GM21526 (cell line): ENCODE measurements around the gene SMARCD1.
"Not testable (repeated sequence)": the region's sequence is repeated elsewhere in the genome, so short reads cannot be mapped to it uniquely, and the experiment has no call there.

ENCODE experiments used
- ATAC-seq: cut with Tn5 transposase; IDR thresholded peaks from one replicate; pipeline ENCODE4 v1.9.1; 2021; ENCODE audit warnings: moderate library complexity; ENCODE audit not compliant: unreplicated experiment, low FRiP score

The SMARCD1 gene

DNA sequence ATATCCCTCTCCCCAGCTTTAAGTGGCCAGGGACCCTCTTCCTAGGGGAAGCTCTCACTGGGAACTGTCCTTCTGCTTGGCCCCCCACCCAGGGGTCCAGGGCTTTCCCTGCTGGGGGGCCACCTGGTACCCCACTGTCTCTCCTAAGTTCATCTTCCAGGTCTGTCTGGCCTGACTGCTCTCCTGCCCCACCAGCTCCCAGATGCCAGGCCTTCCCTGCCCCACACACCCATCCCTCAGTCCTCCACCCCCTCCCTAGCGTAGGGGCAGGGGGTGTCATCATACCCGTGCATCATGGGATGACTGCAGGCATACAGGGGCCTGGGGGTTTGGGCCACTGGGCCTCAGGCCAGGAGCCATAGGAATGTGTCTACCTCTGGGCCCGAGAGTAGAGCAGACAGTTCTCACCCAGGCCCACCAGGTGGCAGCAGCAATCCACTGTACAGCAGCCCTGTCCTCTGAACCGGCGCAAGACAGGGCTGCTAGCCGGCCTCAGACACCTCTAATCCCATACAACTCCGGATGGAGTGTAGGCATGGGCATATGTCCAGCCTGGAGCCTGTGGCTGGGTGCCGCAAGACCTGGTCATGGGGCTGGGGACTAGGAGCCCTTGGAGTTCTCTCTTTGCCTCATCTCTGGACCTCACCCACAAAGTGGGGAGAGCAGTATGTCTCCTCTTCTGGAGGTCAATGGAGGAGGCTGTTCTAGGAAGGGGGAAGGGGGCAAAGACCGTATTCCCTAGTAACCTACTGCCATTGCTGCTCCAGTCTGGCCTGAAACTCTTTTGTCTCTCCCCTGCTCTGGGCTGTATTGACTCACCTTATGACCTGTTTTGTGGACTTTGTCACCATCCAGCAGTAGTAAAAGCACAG lies 10.0 kb upstream of the SMARCD1 start:
- peak; percentile 63 for ATAC-seq

DNA sequence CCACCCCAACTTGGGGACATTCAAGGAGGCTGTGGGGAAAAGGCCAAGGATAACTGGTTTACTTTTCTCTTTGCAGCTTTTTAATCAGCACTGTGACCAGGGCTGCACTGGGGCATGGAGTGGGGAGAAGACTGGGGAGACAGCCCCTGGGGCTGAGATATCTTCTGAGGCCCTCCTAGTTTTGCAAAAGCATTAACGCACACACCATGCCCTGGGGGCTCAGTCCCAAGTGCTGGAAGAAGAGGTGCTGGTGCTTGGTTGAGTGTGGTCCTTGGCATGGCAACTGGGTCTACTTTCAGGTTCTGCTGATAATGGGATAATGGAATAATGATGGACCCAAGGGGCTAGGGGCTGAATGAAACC lies 9.4 kb upstream of the SMARCD1 start:
- ATAC-seq = no peak

DNA sequence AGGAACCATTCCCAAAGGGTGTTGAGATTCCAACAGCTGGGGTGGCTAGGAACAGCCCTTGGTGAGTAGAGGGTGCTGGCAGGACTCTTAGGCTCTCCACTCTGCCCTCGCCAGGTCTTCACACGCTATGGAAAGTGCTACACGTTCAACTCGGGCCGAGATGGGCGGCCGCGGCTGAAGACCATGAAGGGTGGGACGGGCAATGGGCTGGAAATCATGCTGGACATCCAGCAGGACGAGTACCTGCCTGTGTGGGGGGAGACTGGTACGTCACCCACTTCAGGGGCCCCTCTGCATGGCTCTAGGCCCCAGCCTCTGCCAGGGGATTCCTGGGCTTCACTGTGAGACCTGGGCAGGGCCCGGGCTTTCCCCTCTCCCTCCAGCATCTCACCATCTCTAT lies 8.0 kb upstream of the SMARCD1 start:
- no peak for ATAC-seq

DNA sequence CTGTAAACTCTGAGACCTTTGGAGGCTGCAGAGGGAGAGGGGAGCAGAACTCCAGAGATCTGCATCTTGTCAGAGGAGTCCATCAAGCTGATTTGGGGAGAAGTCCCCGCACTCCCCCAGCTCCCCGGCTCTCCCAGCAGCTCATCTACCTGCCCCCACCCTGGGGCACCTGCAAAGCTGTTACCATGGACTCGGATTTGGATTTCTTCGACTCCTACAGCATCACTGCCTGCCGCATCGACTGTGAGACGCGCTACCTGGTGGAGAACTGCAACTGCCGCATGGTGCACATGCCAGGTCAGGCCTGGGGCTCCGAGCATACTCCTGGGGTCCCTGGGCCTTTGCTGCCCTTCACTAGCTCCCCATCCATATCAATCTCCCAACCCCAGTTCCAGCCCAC lies 6.9 kb upstream of the SMARCD1 start:
- ATAC-seq = no peak

DNA sequence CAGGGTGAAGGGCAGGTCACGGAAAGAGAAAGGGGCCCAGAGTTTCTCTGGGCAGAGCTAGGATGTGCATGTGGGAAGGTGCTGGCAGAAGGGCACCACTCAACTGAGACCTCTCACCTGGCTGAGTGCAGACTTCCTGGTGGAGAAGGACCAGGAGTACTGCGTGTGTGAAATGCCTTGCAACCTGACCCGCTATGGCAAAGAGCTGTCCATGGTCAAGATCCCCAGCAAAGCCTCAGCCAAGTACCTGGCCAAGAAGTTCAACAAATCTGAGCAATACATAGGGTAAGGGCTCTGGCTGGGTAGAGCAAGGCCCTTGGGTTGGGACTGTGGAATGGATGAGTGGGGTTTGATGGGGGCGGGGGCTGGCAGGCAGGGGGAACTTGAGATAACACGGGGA lies 5.4 kb upstream of the SMARCD1 start:
- ATAC-seq = no peak

DNA sequence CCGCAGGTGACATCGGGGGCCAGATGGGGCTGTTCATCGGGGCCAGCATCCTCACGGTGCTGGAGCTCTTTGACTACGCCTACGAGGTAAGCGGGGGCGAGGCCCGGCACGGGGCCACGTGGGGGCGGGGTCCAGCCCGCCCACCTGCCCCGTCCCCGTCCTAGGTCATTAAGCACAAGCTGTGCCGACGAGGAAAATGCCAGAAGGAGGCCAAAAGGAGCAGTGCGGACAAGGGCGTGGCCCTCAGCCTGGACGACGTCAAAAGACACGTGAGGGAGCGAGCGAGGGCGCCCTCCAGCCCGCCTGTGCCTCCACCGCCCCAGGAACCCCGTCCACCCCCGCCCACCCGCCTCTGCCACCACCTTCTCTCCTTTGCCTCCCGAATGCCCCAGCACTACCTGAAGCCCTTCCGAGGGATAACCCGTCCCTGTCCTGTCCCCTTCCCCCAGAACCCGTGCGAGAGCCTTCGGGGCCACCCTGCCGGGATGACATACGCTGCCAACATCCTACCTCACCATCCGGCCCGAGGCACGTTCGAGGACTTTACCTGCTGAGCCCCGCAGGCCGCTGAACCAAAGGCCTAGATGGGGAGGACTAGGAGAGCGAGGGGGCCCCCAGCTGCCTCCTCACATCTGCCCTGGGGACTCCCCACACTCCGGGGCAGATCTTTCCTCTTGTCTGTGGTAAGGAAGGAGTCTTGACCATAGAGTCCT lies 3.9 kb upstream of the SMARCD1 start:
- ATAC-seq = no peak

DNA sequence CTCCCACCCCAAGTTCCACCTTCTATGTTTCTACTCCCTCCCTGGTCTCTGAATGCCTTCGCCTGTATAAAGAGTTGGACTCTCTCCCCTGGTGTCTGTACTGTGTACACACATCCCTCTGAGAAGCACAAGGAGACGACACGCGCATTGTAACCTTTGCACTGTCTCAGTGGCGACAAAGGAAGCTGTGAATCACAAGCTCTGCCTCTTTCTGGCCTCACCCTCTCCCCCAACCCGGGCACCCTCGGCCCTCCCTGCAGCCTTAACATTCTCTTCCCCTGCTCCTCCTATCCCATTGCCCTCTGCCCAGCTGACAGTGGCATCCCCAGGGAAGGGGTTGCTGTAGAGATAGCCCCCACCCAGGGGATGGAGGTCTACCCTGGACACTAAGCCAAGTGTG lies 2.5 kb upstream of the SMARCD1 start:
- no peak for ATAC-seq

DNA sequence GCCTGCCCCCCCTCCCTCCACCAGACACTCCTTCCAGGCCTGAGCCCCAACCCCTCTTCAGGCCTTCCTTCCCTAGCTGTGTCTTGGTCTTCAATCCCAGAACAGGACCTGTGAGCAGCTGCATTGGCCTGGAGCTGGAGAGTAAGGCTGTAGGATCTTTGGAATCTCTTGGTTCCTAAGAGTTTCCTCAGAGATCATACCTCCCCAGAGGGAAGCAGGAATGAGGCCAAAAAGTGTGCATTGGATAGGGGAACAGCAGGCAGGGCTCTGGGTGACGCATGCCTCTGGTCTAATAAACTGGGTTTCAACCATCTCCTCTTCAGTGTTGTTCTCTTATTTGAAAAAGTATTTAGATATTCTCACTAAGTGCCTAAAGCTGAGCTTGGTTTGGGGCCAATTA lies 1.8 kb upstream of the SMARCD1 start:
- no peak for ATAC-seq

DNA sequence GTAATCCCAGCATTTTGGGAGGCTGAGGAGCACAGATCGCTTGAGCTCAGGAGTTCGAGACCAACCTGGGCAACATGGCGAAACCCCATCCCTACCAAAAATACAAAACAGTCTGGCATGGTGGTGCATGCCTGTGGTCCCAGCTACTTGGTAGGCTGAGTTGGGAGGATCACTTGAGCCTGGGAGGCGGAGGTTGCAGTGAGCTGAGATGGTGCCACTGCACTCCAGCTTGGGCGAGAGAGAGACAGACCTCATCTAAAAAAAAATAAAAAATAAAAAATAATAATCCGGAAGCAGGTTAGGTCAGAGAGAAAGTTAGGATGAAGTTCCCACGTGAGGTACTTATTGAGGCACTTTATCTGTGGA lies 750 bp upstream of the SMARCD1 start:
- not testable (repeated sequence) for ATAC-seq

DNA sequence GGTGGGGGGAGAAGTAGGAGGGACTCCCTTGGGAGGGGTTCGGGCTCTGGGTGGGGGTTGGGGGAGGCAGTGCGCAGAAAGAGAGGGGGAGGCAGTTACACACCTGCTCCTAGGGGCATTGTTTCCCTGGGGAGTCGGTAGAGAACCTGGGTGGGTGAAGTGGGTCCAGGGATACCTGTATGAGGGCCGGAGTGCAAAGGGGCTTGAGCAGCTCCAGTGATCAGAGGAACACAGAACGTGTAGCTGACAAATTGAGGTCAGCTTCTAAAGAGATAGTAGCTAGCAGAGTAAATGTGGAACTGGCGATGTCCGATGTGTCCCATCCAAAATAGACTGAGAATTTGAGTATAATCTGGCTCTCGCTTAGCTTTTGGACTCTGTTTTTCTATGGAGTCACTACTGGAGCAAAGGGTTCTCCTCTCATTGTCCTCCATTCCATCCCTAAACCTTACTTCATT lies 502 bp downstream of the SMARCD1 start:
- no peak for ATAC-seq

DNA sequence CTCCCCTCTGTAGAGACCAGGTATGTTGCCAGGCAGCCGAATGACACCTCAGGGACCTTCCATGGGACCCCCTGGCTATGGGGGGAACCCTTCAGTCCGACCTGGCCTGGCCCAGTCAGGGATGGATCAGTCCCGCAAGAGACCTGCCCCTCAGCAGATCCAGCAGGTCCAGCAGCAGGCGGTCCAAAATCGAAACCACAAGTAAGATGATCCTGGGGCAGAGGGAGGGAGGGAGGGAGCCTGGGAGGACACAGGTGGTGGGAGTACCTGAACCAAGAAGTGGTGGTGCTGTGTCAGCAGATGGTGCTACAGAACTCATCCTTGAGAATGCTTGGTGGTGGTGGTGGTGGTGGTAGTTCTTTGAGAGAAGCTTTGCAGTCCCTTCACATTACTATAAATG lies 1.0 kb downstream of the SMARCD1 start:
- no peak for ATAC-seq

DNA sequence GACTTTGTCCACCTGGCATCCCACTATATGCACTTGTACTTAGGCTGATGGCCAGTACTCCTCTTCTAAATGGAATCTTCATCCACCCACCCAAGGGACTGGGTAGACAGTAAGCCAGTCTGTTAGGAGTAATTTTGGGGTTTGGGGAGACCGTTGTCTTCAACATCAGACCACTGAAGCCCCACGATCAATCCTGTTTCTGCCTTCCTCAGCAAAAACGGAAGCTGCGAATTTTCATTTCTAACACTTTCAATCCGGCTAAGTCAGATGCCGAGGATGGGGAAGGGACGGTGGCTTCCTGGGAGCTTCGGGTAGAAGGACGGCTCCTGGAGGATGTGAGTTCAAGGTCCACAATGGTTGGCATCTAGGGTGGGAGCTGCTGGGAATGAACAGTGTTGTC lies 2.0 kb downstream of the SMARCD1 start:
- ATAC-seq = no peak

DNA sequence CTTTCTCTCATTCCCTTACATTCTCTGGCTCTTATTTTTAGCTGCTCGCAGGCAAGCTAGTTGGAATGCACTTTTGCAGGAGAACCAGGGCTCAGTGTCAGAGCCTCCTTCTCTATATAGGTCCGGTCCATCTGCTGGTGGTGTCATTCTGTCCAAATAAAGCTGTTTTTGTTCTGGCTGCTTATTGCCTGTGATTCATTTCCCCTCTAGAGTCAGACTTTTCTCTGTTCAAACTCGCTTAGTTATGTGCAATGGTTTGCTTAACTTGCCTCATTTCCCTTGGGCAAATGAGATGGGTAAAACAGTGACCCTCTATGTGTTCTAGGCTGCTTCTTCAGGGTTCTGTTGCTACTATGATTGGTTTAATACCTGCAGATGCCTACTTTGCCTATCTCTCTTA lies 2.9 kb downstream of the SMARCD1 start:
- no peak for ATAC-seq

DNA sequence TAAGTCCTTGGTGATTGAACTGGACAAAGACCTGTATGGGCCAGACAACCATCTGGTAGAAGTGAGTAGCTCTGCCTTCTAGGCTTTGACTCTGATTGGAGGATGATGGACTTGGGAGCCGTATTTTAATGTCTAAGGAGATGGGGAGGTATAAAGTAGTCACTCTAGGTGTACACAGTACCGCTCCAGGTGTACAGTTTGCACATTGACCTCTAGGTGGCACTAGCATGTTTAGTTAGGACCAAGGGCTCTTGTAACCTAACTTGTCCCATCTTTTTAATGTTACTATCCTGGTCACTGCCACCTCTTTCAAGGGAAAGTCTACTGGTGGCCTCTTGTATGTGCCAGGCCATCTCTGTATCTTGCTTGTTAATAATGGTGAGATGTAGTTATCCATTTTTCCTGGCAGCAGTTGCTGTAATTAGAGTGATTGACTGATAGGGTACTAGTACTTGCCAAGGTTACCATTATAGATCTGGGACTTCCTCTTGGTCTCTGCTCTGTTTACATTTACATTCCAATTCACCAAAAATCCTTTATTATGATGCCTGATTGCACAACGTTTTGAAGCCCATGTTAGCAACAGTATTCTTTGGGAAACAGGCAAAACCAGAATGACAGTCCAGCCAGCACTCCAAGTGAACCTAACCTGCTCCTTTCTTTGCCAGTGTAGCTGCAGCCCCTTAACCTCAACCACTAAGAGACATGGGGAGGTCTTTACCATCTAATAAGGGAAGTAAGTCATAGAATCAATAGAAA lies 3.6 kb downstream of the SMARCD1 start:
- no peak for ATAC-seq

DNA sequence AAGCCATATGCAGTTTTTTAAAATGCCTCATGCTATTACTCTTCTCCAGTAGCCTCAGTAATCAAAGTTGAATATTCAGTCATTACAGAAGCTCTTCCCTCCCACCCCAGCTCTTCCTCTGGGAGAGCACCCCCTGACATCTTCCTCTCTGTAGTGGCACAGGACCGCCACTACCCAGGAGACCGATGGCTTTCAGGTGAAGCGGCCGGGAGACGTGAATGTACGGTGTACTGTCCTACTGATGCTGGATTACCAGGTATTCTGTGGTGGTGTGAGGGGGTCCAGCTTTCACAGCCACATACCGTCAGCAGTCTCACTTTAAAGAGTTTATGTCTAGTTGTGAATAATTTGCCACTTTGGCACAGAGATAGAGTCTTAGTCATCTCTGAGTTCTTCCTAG lies 4.6 kb downstream of the SMARCD1 start:
- ATAC-seq = no peak

DNA sequence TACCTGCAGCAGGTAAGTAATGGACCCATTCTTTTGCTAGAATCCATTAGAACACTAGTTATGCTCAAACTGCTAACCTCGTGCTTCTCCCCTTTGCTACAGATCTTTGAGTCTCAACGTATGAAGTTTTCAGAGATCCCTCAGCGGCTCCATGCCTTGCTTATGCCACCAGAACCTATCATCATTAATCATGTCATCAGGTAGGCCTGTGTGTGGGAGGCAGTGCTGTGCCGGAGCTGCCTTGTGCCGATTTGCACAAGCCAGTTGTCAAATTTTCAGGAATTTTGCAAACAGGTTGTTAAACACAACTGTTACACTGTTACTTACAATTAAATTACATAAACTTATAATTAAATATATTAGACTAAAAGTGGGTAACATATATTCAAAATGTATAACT lies 5.2 kb downstream of the SMARCD1 start:
- no peak for ATAC-seq

DNA sequence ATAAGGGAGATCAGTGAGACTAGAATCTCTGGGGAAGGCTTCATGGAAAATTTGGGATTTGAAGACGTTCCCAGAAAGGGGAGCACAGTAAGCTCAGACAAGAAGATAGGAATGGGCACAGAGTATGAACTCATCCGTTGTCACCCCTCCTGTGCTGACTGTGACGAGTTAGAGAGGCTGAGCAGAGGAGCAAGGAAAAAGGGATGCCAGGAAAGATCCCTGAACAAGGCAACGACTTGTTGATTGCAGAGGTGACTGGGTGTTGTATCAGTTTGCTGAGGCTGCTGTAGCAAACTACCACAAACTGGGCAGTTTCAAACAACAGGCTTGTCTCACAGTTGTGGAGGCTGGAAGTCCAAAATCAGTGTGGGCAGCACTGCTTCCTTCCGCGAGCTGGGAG lies 12.8 kb downstream of the SMARCD1 start:
- ATAC-seq = no peak

DNA sequence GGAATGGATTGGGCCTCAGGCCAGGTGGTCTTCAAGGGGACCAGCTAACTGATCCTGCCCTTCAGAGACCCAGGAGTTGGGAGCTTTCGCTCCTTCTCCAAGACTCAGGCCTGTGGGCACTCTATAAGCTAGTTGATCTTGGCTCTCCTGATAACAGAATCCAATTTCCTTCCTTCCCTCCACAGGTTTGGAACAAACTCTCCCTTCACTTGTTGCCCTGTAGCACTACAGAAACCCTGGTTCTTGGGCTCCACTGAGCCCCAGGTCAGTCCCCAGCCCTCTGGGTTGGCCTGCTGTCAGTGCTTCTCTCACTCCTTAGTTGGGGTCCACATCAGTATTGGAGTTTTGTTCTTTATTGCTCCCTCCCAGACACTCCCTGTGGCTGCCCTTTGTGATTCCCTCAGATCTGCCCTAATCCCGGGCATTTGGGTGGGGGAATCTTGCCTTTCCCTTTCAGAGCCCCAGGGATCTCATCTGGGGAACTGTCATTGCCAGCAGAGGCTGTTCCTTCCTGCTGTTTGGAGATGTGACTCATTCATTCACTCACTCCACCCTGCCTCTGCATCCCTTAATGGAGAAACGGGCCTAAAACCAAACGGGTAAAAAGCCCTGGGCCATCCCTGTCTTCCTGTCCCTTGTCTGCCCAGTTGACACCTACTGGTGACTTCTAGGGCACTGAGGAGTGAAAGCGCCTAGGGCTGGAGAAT lies 14.3 kb downstream of the SMARCD1 start:
- ATAC-seq = no peak

DNA sequence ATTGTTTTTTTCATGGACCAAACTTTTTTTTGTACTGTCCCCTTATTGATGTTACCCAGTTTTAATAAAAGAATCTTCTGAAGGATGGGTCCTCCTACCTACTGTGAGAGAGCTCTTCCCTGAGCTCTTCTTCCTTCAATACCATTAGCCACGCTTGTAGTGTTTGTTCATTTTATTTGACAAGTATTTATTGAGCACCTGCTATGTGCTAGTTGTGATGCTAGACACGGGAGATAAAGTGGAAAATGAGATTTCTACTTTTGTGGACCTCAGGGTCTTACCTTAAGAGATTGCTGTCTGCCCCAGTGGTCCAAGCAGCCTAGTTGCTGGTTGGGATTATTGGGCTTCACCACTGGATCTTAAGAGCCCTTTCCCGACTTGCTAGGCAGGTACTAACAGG lies 15.4 kb downstream of the SMARCD1 start:
- no peak for ATAC-seq

DNA sequence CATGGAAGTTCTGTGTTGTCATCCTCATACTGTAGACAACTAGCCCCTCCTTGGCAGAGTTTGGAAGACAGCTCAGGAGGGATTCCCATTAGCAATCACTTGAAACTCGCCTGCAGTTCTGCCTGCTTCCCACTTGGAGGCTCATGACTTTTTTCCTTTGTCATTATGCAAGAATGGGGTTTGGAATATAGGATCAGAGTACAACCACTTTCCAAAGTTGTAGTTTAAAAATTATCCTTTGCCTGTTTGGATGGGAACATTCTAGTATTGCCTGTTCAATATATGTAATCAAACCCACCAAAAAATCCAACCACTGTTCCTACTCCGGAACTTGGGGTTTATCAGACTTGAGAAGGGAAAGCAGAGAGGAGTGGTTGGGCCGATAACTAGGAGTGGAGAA lies 16.5 kb downstream of the SMARCD1 start:
- ATAC-seq = no peak

DNA sequence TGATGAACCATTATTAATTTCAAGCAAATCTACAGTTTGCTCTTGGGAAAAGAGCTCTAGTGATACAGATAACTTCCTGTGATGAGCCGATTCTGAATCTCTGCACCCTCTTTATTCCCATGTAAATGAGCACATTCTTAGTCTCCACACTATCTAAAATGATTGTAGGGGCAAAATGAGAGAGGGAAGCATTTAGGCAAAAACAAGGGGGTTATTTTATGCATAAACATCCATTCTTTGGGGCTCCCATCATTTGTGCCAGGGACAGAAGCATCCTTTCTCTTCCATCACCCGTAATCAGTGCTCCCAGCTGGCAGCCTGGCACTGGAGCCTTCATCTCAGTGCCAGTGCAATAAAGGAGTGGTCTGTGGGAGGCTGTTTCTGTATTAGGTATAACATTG lies 17.0 kb downstream of the SMARCD1 start:
- no peak for ATAC-seq
